ENCODE data around the gene HYAL1.

Gene HYAL1

DNA sequence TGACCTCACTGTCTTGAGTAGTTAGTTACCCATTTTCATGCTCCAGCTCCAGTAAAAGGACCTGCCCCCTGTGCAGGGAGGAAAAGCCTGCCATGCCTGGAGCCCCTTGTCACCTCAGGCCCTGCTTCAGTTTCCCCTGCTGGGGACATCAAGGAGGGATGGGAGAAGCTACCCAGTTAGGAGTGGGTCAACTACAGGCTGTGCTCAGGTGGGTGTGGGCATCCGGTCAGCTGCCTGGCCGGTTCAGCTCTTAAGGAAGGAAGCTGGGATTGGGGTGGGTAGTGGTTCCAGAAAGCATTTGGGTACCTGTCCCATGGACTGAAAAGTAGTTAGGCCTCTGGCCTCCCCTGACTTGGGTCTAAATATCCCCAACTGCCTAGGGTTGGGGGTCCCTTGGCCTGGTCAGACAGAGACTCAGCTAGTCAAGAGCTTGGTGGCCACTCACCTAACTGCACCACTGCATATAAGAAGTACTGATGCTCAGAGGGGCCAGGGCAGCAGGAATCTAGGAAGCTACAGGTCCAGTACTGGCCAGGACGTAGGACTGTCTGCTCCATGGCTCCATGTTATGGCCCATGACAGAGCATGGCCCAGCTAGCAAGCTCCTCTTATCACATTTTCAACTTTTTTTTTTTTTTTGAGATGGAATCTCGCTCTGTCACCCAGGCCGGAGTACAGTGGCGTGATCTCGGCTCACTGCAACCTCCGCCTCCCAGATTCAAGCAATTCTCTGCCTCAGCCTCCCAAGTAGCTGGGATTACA is 23.9 kb downstream of the HYAL1 start:
- no peaks in the 10 kb centered on the region for H3F3A ChIP-seq (ENCODE audit: low read depth)

DNA sequence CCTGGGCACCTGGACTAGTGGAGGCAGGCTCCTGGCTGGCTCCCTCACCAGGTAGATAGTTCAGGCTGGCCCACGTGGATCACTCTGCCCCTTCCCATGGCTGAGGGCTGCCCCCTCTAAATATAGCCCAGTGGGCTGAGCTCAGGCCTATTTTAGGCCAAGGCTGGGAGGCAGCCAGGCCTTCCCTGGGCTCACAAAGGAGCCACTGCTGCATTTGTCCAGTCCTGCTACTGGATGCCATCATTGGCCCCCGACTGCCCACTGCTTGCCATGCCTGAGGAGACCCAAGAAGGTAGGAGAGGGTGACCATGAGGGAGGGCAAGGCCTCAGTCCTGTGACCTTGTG is 24.5 kb downstream of the HYAL1 start, which contains the start of gene LSMEM2:
LSMEM2 (plus strand) TSS at position 208 of the 345 bp plus-strand sequence; CDS start at position 235, 27 bp downstream.
- no peaks in the 10 kb centered on the region for H3K4me1 ChIP-seq (ENCODE audit: insufficient read depth, low read length, poor library complexity, severe bottlenecking)
- no peaks in the 10 kb centered on the region for H3K27me3 ChIP-seq (ENCODE audit: insufficient read depth, low read length, poor library complexity, severe bottlenecking)
- no peaks in the 10 kb centered on the region for H3K9me3 ChIP-seq (ENCODE audit: insufficient read depth, low read depth, low read length)
- H2AFZ ChIP-seq (ENCODE audit: low read length) = no peak within 1 kb of the TSS
- no peaks in the 10 kb centered on the region for H3K79me2 ChIP-seq (ENCODE audit: insufficient read depth, low read length)
- no peak within 1 kb of the TSS for H3K4me2 ChIP-seq (ENCODE audit: low read depth, low read length, poor library complexity, severe bottlenecking)
- H3K4me3 ChIP-seq (ENCODE audit: low read length, poor library complexity, severe bottlenecking) = no peak within 1 kb of the TSS
- no peaks in the 10 kb centered on the region for H4K20me1 ChIP-seq (ENCODE audit: insufficient read depth, low read length, poor library complexity, severe bottlenecking)
- H3K36me3 ChIP-seq (ENCODE audit: insufficient read depth, low read length) = no peaks in the 10 kb centered on the region
- H3K9me2 ChIP-seq (replicated peaks; ENCODE audit: low read depth, low read length) = no peaks in the 10 kb centered on the region
- TF ChIP-seq EZH2phosphoT487 (IDR thresholded peaks at IDR 0.05; ENCODE audit: borderline replicate concordance) = no peak
- TF ChIP-seq, protein P1, sequence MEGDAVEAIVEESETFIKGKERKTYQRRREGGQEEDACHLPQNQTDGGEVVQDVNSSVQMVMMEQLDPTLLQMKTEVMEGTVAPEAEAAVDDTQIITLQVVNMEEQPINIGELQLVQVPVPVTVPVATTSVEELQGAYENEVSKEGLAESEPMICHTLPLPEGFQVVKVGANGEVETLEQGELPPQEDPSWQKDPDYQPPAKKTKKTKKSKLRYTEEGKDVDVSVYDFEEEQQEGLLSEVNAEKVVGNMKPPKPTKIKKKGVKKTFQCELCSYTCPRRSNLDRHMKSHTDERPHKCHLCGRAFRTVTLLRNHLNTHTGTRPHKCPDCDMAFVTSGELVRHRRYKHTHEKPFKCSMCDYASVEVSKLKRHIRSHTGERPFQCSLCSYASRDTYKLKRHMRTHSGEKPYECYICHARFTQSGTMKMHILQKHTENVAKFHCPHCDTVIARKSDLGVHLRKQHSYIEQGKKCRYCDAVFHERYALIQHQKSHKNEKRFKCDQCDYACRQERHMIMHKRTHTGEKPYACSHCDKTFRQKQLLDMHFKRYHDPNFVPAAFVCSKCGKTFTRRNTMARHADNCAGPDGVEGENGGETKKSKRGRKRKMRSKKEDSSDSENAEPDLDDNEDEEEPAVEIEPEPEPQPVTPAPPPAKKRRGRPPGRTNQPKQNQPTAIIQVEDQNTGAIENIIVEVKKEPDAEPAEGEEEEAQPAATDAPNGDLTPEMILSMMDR (conservative IDR thresholded peaks at IDR 0.05; ENCODE audit: low read length) = no peak
- H3K9ac ChIP-seq (ENCODE audit: low read depth, low read length, poor library complexity, severe bottlenecking) = no peak within 1 kb of the TSS
- no peaks in the 10 kb centered on the region for H3F3A ChIP-seq (ENCODE audit: low read depth)

More for the DNA sequence above, 23.9 kb downstream of the HYAL1 start:
- H3K4me2 ChIP-seq (ENCODE audit: low read depth, low read length, poor library complexity, severe bottlenecking) = no peak overlapping the region
- H3K36me3 ChIP-seq (ENCODE audit: insufficient read depth, low read length) = no peaks in the 10 kb centered on the region
- H3K9ac ChIP-seq (ENCODE audit: low read depth, low read length, poor library complexity, severe bottlenecking) = no peak overlapping the region
- TF ChIP-seq, protein P1 (conservative IDR thresholded peaks at IDR 0.05; ENCODE audit: low read length) = no peak
- no peak for TF ChIP-seq EZH2phosphoT487 (IDR thresholded peaks at IDR 0.05; ENCODE audit: borderline replicate concordance)
- H2AFZ ChIP-seq (ENCODE audit: low read length) = no peak overlapping the region
- H3K4me1 ChIP-seq (ENCODE audit: insufficient read depth, low read length, poor library complexity, severe bottlenecking) = no peaks in the 10 kb centered on the region
- no peaks in the 10 kb centered on the region for H3K27me3 ChIP-seq (ENCODE audit: insufficient read depth, low read length, poor library complexity, severe bottlenecking)
- H3K79me2 ChIP-seq (ENCODE audit: insufficient read depth, low read length) = no peaks in the 10 kb centered on the region
- no peak overlapping the region for H3K4me3 ChIP-seq (ENCODE audit: low read length, poor library complexity, severe bottlenecking)
- H3K9me2 ChIP-seq (replicated peaks; ENCODE audit: low read depth, low read length) = no peaks in the 10 kb centered on the region
- H3K9me3 ChIP-seq (ENCODE audit: insufficient read depth, low read depth, low read length) = no peaks in the 10 kb centered on the region
- no peaks in the 10 kb centered on the region for H4K20me1 ChIP-seq (ENCODE audit: insufficient read depth, low read length, poor library complexity, severe bottlenecking)

DNA sequence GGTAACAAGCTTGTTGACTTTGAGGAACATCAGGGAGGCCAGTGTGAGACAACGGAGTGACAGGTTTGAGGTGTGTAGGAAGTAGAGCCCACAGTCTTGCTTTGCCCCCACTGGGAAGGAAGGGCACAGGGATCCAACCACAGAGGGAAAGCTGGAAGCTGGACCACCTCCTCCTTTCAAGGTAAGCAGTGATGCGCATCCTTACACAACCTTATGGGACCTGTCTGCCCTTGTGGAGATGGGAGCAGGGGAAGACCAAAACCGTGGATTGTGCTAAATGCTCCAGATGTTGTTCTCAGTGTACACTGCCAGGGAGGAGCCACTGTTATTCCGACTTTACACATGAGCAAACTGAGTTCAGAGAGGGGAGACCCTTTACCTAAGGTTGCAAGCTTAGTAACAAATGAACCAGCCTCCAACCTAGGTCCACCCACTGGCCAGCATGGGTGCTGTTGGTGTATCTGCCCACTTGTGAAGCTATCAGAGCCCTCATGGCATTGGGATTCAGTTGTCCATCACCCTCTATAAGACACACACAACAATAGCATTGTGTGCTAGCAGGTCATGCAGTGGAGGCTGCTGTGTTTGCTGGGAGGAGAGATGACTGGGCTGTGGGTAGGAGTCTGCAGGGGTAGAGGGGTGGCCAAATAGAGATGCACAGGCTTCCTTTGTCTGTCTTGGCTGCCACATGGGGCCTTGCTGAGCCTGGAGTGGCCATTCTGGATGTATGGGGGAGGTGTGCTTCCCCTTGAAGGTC is 25.1 kb downstream of the HYAL1 start:
- no peak overlapping the region for H3K4me3 ChIP-seq (ENCODE audit: low read length, poor library complexity, severe bottlenecking)
- H2AFZ ChIP-seq (ENCODE audit: low read length) = no peak overlapping the region
- H3K9me2 ChIP-seq (replicated peaks; ENCODE audit: low read depth, low read length) = no peaks in the 10 kb centered on the region
- no peaks in the 10 kb centered on the region for H3F3A ChIP-seq (ENCODE audit: low read depth)
- H3K79me2 ChIP-seq (ENCODE audit: insufficient read depth, low read length) = no peaks in the 10 kb centered on the region
- no peak overlapping the region for H3K4me2 ChIP-seq (ENCODE audit: low read depth, low read length, poor library complexity, severe bottlenecking)
- TF ChIP-seq, protein P1 (conservative IDR thresholded peaks at IDR 0.05; ENCODE audit: low read length) = no peak
- TF ChIP-seq EZH2phosphoT487 (IDR thresholded peaks at IDR 0.05; ENCODE audit: borderline replicate concordance) = no peak
- no peaks in the 10 kb centered on the region for H3K4me1 ChIP-seq (ENCODE audit: insufficient read depth, low read length, poor library complexity, severe bottlenecking)
- H3K36me3 ChIP-seq (ENCODE audit: insufficient read depth, low read length) = no peaks in the 10 kb centered on the region
- H3K9ac ChIP-seq (ENCODE audit: low read depth, low read length, poor library complexity, severe bottlenecking) = no peak overlapping the region
- no peaks in the 10 kb centered on the region for H4K20me1 ChIP-seq (ENCODE audit: insufficient read depth, low read length, poor library complexity, severe bottlenecking)
- H3K27me3 ChIP-seq (ENCODE audit: insufficient read depth, low read length, poor library complexity, severe bottlenecking) = no peaks in the 10 kb centered on the region
- no peaks in the 10 kb centered on the region for H3K9me3 ChIP-seq (ENCODE audit: insufficient read depth, low read depth, low read length)
